KOPT-K1 (cell line): Measurements from ENCODE around the gene ATP2B2.

Experiments
- H3K27ac ChIP-seq: fragments of 200-600 bp; sonication (generic); 2 replicates; pipeline ENCODE4 v1.5.1; 2016; ENCODE audit warnings: antibody characterized with exemption, mild to moderate bottlenecking, low read depth, low read length; ENCODE audit not compliant: poor library complexity, severe bottlenecking
- H3K36me3 ChIP-seq: fragments of 200-600 bp; sonication (generic); 2 replicates; pipeline ENCODE4 v1.5.1; 2017; ENCODE audit warnings: antibody characterized with exemption, mild to moderate bottlenecking, low read length, moderate library complexity; ENCODE audit not compliant: insufficient read depth
- H3K9me3 ChIP-seq: fragments of 200-600 bp; sonication (generic); 2 replicates; pipeline ENCODE4 v1.5.1; 2017; ENCODE audit warnings: antibody characterized with exemption, low read length, mild to moderate bottlenecking; ENCODE audit not compliant: insufficient read depth, poor library complexity, severe bottlenecking

The ATP2B2 gene

GRCh38 chr3:10435850-10436249, 69.5 kb downstream of the ATP2B2 start:
- Histone ChIP-seq H3K27ac (no peak overlapping the region), H3K36me3 (no peaks in the 10 kb centered on the region), H3K9me3 (no peaks in the 10 kb centered on the region)

GRCh38 chr3:10434938-10435336, 70.4 kb downstream of the ATP2B2 start:
- no peaks in the 10 kb centered on the region for H3K36me3 ChIP-seq
- H3K27ac ChIP-seq: no peak overlapping the region
- H3K9me3 ChIP-seq: no peaks in the 10 kb centered on the region

GRCh38 chr3:10434144-10434937, 71.0 kb downstream of the ATP2B2 start:
- no peak overlapping the region for H3K27ac ChIP-seq
- H3K9me3 ChIP-seq: no peaks in the 10 kb centered on the region
- H3K36me3 ChIP-seq: no peaks in the 10 kb centered on the region

GRCh38 chr3:10432931-10433330, 72.5 kb downstream of the ATP2B2 start:
- Histone ChIP-seq H3K27ac (no peak overlapping the region), H3K9me3 (no peaks in the 10 kb centered on the region), H3K36me3 (no peaks in the 10 kb centered on the region)

GRCh38 chr3:10432156-10432845, 73.1 kb downstream of the ATP2B2 start:
- no peaks in the 10 kb centered on the region for H3K36me3 ChIP-seq
- no peaks in the 10 kb centered on the region for H3K9me3 ChIP-seq
- H3K27ac ChIP-seq: no peak overlapping the region

- H3K9me3 ChIP-seq: no peaks in the 10 kb centered on the region
- H3K27ac ChIP-seq: no peak overlapping the region
- no peaks in the 10 kb centered on the region for H3K36me3 ChIP-seq
Measured at GRCh38 chr3:10430805-10431204, 74.6 kb downstream of the ATP2B2 start.

GRCh38 chr3:10428406-10429091, 76.8 kb downstream of the ATP2B2 start:
- H3K27ac ChIP-seq: no peak overlapping the region
- H3K36me3 ChIP-seq: no peaks in the 10 kb centered on the region

GRCh38 chr3:10426346-10427220, 78.8 kb downstream of the ATP2B2 start:
- Histone ChIP-seq H3K36me3 (no peaks in the 10 kb centered on the region), H3K9me3 (no peaks in the 10 kb centered on the region), H3K27ac (no peak overlapping the region)

More at GRCh38 chr3:10428406-10429091, 76.8 kb downstream of the ATP2B2 start:
- H3K9me3 ChIP-seq: no peaks in the 10 kb centered on the region

GRCh38 chr3:10423171-10423882, 82.1 kb downstream of the ATP2B2 start:
- Histone ChIP-seq H3K27ac (no peak overlapping the region), H3K9me3 (no peaks in the 10 kb centered on the region), H3K36me3 (no peaks in the 10 kb centered on the region)

- Histone ChIP-seq H3K36me3 (no peaks in the 10 kb centered on the region), H3K27ac (no peak overlapping the region), H3K9me3 (no peaks in the 10 kb centered on the region)
Measured at GRCh38 chr3:10421996-10422395, 83.4 kb downstream of the ATP2B2 start.

- Histone ChIP-seq H3K9me3 (no peaks in the 10 kb centered on the region), H3K27ac (no peak overlapping the region), H3K36me3 (no peaks in the 10 kb centered on the region)
Measured at GRCh38 chr3:10420745-10421475, 84.5 kb downstream of the ATP2B2 start.

GRCh38 chr3:10419637-10420232, 85.7 kb downstream of the ATP2B2 start:
- no peaks in the 10 kb centered on the region for H3K9me3 ChIP-seq
- no peaks in the 10 kb centered on the region for H3K36me3 ChIP-seq
- H3K27ac ChIP-seq: no peak overlapping the region

GRCh38 chr3:10417847-10418246, 87.5 kb downstream of the ATP2B2 start:
- Histone ChIP-seq H3K36me3 (no peaks in the 10 kb centered on the region), H3K27ac (no peak overlapping the region)

More at GRCh38 chr3:10417847-10418246, 87.5 kb downstream of the ATP2B2 start:
- H3K9me3 ChIP-seq: no peaks in the 10 kb centered on the region
